ENCODE data around the gene MYLK.
"Not testable (repeated sequence)": the region's sequence is repeated elsewhere in the genome, so short reads cannot be mapped to it uniquely, and the experiment has no call there.

Gene MYLK

DNA sequence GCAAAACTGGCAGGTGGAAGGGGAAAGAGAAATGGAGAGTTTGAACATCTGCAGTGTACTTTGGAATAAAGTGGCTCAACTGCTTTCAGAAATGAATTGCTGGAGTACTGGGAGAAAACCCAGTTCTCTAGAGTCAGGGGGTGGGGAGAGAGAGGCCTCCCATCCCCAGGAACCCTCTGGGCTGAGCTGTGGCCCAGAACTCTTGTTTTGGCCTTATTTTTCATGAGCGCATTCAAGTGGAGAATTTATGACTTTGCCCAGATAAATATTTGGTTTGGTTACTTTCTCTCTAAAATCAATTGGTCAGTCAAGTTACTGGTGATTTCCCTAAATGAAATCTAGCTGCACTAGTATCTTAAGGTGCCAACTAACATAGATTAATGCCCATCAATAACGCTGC is 270.6 kb downstream of the MYLK start:
- DNase-seq, result no peak

DNA sequence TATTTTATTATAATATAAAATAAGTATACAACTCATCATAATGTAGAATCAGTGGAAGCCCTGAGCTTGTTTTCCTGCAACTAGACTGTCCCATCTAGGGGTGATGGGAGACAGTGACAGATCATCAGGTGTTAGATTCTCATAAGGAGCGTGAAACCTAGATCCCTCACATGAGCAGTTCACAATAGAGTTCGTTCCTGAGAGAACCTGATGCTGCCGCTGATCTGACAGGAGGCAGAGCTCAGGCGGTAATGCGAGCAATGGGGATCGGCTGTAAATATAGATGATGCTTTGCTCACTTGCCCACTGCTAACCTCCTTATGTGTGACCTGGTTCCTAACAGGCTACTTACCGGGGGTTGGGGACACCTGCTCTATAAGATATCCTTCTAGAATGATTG is 272.5 kb downstream of the MYLK start:
- not testable (repeated sequence) for DNase-seq

DNA sequence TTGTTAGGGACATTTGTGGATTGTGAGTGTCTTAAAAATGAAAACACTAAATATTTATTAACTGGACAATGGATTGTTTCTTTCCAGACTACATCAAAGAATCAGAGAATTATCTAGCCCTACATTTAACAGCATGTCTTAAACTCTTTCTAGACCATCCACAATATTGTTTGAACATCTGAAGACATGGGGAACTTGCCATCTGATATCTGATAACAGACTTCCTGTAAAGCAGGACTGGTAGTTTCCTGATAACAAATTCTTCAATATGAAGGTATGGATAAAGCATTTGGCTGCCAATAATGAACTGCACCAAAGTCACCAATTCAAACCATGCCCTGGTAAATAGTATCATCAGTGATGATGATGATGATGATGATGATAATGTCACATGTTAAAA is 273.1 kb downstream of the MYLK start:
- DNase-seq, result no peak

DNA sequence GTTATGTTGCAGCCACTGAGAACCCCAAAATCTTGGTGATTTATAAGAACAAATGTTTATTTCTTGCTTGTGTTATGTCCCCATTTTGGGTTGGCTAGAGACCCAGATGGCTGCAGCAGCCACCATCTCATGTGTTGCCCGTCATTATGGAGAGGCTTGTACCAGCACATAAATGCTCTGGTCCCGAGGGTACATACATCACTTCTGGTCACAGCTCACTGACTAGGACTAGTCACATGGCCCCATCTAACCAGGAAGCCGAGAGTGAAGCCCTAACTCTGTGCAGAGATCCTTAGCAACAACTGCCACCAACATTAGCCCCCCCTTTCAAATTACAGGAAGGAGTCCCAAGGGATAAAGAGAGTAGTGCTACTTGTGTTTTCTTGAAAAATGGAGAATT is 273.8 kb downstream of the MYLK start:
- DNase-seq, result no peak

DNA sequence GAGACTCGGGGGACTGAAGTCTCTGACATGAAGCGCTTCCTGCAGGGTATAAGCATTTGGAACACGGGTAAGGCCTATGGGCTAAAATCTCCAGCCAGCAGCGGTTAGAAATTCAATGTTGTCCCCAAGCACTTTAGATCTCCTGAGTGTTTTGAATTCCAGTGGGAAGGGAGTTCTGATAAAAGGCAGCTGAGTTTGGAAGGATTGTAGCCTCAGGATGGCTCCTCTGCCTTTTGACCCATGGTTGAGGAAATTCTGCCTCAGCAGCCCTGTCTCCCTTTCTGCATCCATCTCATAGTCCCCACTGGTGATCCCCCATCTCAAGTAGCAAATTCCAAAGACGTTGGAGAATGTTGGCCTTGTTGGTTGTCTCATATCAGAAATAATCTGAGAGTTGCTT is 275.1 kb downstream of the MYLK start:
- no peak for DNase-seq

DNA sequence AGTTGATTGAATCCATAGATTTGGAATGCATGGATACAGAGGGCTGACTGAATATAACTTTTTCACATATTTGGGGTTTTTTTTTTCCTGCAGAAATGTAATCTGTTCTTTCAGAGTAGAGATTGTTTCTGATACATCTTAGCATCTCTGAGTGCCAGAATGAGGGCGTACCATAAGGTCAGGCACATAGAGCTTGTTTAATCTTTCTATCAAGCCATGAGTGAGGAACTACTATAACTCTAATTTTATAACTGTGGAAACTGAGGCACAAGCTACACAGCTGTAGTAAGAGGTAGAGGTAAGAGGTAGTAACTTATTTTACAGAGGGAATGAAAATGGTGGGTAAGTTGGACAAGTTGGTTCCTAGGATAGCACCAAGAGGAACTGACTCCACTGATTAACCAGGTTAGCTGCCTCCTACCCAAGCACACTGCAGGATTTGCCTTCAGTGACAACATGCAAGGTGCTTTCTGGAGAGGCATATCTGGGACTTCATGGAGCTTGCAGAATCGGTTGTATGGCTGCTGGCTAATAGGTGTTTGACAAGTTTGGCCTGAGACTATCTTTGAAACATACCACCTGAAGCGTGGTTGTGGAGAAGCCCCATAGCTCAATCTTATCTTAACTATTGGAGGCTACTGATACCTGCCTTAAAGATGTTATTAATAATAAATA is 275.7 kb downstream of the MYLK start:
- DNase-seq, result no peak

DNA sequence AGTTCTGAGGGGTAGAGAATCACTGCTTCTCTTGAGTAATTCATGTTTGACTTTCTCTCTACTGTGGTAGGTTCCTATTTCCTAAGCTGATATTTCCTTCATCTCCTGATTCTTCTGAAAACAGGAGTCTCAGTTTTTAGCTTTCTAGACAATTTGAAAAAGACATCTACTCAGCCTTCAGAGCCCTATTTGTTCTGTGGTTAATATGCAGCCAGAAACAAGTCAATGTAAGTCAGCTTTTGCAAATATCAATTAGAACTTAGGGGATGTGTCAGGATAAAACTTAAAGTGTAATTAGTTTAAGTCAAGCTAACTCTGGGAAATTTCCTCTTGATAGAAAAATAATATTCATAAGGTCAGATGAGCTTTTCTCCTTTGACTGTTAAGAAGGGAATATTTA is 277.6 kb downstream of the MYLK start:
- DNase-seq, result no peak

DNA sequence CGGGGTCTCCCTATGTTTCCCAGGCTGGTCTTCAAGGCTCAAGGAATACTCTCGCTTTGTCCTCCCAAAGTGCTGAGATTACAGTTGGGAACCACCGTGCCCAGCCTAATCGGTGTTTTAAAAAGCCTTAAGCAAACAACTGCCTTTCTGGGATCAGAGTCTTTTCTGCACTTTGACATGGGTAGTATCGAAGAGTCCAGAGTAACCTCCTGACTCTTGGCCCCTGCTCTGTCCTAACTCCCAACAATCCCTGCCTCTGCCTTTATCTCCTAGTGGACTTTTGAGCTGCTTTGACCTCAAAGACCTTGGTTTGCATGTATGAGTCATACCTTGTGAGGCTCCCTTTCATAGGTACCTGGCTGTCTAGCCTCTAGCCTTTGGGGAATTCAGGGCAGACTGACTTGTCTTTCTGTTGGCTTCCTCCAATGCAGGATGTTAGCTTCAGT is 278.3 kb downstream of the MYLK start:
- DNase-seq, result no peak

DNA sequence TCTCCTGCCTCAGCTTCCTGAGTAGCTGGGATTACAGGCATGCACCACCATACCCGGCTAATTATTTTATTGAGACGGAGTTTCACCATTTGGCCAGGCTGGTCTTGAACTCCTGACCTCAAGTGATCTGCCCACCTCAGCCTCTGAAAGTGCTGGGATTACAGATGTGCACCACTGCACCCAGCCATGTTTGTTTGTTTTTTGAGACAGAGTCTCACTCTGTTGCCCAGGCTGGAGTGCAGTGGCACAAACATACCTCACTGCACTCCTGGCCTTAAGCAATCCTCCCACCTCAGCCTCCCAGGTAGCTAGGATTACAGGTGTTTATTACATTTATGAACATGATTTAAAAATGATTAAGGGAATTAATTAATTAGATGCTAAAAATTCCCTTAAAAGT is 281.0 kb downstream of the MYLK start:
- not testable (repeated sequence) for DNase-seq

DNA sequence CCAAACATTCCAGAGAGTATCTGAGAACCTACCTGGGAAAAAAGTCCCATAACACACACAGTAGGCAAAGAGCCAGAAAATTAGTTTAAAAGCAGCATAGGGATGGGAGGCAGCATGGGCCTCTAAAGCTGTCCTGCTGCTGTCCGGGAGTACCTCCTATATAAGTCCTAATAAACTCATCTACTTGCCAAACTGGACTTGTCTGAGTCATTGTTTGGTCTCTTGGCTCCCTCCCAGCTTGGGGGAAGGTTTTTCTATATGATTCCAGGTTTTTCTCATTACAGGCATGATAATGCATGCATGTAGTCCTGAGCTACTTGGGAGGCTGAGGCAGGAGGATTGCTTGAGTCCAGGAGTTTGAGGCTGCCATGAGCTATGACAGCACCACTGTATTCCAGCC is 281.8 kb downstream of the MYLK start:
- DNase-seq, result no peak

DNA sequence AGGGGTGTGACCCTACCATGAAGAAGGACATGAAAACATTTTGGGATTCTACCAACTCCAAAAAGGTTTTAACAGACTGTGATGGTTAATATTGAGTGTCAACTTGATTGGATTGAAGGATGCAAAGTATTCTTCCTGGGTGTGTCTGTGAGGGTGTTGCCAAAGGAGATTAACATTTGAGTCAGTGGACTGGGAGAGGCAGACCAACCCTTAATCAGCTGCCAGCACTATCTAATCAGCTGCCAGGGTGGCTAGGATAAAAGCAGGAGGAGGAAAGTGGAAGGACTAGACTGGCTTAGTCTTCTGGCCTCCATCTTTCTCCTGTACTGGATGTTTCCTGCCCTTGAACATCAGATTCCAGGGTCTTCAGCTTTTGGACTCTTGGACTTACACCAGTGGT is 283.3 kb downstream of the MYLK start:
- DNase-seq, result not testable (repeated sequence)

DNA sequence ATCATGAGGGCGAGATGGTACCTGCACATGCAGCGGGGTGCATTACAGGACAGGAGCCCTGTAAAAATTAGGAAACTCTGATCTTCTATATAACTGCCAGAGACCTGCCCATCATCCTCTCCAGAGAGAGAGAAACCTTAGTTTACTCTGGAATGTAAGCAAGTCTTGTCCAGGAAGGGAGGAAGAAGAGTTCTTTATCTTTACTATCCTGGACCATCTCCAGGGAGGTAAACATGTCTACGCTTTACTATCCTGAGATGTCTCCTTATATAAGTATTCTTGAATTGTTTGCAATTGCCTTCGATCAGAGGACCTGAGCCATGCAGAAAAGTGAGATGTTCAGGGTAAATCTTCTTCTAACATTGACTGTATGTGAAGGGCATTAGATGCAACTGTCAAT is 286.6 kb downstream of the MYLK start:
- no peak for DNase-seq

DNA sequence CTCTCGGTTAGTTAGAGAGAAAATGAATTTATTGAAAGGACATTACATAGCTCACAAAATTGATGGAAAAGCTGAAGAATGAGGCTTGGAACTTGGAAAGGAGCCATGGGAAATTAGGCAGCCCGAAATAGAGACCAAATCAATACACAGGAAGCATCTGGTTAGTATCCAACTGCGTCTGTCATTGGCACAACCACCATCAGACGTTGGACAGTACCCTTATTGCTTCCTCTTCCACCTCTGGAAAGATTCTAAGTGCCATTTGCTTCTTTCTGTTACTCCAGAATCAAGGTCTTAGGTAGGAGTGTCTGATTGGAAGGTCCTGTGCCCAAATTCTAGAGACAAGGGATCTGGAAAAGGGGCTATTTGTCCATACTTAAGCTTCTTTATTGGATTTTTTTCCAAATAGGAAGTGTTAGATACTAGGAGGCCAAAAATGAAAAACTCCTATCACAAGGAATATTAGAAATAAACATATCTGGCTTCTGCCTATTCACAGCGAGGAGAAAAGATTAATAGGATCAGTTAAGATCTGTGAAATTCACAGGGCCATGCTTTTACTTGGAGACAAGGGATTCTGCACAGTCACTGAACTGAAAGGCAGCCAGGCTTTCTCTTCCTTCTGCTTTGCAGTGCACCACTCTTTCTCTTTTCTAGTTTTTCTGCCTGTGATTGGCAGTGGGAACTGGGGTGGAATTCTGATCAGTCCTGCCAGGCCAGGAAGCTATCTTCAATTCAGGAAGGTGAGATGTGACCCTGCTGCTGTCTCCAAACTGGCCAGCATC is 288.5 kb downstream of the MYLK start:
- no peak for DNase-seq

DNA sequence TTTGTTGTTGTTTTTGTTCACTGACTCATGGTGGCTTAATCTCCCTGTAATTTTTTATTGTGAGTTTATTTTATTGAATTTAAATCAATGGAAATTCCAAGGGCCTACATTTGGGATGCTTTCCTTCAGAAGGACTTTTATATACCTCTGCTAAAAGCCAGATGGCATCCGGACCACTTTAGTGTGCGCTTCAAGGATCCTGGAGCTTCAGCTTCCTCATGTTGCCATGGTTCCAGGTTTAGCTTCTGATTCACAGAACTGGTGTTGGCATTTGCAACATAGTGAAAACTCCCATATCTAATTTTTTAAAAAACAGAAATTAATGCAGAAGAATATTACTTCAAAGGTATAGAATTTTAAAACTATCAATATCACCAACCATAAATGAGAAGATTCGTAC is 290.8 kb downstream of the MYLK start:
- DNase-seq, result no peak

DNA sequence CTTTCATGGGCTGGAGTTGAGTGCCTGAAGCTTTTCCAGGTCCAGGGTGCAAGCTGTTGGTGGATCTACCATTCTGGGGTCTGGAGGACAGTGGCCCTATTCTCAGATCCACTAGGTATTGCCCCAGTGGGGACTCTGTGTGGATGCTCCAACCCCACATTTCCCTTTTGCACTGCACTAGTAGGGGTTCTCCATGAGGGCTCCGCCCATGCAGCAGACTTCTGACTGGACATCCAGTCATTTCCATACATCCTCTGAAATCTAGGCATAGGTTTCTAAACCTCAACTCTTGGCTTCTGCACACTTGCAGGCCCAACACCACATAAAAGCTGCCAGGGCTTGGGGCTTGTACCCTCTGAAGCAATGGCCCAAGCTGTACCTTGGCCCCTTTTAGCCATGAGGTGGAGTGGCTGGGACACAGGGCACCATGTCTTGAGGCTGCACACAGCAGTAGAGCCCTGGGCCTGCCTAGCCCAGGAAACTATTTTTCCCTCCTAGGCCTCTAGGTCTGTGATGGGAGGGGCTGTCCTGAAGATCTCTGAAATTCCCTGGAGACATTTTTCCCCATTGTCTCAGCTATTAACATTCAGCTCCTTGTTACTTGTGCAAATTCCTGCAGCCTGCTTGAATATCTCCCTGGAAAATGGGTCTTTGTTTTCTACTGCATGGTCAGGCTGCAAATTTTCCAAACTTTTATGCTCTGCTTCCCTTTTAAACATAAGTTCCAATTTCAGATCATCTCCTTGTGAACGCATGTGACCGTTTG is 293.3 kb downstream of the MYLK start:
- no peak for DNase-seq

DNA sequence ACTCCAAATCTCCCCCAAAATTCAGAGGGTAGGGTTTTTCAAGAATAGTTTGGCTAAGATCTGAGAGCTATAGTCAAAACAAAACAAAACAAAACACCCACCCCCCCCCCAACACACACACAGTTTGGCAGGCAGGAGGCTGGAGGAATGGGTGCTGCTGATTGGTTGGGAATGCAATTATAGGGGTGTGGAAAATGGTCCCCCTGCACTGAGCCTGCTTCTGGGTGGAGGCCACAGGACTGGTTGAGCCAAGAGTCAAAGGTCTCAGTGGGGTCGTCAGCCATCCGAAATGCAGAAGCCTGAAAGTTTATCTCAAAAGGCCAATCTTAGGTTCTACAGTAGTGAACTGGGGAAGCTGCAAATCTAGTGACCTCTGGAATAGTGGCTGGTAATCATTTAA is 296.7 kb downstream of the MYLK start:
- DNase-seq, result no peak

DNA sequence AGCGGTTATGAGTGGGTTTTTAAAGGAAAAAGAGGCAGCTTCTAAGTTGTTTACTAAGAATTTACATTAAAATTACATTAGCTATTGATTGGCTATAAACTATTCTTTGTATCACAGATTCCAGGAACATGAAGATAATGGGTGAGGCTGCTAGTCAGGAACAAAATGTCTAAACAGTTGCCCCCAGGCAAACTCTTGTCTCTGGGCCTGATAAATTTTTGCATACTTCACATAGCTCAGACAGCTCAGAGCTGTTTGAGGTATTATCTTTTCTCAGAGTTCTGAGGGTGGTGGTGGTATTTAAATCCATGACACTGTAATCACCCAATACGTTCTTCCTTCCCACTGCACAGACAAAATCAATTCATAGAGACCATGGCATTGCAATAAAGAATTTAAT is 297.2 kb downstream of the MYLK start:
- no peak for DNase-seq

DNA sequence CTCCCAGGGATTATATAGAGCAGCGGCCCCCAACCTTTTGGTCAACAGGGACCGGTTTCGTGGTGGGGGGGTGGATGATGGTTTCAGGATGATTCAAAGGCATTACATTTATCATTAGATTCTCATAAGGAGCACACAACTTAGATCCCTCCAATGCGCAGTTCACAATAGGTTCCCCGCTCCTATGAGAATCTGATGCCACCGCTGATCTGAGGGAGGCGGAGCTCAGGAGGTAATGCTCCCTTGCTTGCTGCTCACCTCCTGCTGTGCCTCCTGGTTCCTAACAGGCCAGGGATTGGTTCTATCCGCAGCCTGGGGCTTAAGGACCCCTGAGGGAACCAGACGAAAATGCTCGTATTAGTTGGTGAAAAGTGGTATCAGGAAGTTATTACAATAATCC is 298.0 kb downstream of the MYLK start:
- no peak for DNase-seq

DNA sequence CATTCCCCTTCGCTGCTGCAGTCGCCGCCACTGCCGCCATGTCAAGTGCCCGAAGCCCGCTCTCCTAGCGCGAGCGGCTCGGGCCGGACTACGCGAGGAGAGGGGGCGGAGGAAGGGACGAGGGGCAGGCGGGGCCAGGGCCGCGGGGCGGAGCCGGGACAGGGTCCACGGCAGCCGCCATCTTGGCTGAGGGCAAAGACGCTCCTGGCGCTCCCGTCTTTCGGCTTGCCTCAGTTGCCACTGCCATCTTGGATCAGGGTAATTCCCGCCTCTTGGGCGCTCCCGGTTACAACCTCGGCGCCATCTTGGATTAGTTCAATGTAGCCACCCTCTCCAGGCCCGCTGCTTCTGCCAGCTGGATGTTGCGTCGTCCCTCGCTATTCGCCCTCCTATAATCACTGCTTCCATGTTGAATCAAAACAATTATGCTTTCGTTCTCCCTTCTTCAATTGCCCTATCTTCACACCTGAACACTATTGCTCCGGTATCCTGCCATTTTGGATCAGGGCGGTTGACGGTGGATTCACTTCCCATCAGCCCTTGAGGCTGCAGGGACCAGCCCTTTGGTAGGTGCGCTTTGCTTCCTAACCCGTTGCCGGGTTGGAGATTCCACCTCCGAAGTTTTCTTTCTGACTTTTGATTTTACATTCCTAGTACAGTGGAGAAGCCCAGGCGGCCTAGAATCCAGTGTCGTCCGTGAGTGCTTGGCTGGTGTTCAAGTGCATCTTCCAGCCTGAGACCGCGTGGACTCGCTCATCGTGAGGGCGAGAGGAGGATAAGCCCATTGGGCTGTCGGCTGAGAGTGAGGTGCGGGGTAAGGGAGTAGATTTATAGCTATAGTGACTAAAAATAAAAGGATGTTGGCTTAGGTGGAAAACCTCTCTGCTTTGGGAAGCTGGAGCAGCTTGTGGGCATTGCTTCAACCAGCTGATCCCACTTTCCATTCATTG is 298.9 kb downstream of the MYLK start, which contains the start of gene HACD2:
Gene HACD2, minus strand, starts transcription at position 66 of the 950 bp plus-strand sequence. Its CDS starts 26 bp downstream, at position 40.
- DNase-seq, result peak; percentile 91

DNA sequence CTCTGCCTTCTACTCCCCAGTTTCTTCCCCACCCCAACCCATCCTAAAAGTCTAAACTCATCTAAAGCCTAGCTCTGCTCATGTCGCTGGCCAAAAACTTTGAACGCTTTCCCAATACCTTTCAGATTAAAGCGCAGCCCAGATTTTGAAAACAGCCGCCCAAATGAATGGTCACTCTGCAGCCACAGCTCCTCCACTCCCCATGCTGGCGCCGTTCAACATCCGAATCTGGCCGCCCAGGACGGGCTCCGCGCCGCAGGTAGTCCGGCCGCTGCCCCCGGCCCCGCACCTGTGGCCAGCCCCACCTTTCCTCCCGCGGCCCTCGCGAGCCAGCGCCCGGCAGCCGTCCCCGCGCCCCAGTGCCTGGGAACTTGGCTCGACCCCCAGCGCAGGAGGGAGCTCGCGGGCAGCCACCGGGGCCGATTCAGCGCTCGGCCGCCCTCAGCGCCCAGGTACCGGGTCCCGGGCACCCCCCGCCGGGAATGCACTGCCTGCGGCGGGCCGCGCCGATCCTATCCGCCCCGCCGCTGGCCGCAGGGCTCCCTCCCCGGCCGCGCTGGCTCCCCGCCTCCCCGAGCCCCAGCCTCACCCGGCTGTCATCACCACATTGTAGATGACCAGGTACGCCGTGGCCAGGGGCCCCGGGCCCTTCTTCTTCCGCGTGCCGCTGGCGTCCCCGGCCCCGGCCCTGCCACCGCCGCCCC is 299.7 kb downstream of the MYLK start:
- peak; percentile 40 for DNase-seq

DNA sequence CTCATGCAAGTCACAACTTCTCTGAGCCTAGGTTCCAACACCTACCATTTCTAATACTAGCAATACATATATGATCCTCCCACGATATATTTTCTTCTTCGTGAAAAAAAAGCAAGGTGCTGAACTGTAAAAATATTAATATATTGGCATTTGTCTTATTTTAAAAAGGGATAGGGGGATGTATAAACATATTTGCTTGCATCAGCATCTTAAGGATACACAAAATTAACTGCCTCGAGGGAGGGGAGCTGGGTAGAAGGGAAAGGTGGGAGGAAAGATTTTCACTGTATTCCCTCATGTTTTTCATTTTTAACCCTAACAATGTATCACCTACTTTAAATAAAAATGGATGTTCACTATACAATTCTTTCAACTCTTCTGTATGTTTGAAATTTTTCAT is 300.6 kb downstream of the MYLK start:
- no peak for DNase-seq

DNA sequence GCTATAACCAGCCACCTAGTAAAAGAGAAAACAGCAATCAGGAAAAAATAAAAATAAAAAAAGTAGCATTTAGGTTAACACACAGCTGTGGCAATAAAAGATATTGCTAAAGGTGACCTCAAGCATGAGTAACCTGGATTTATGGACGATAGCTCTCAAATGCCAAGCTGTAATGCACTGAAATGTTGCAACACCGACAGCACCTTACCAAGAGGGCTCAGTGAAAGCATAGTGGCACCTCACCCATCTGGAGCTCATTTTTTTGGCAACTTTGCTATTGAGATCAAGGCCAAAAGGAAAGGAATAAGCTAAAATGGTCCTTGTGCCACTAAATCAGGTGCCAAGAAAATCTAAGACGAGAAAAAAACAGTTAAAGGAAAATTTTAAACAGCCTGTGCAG is 301.8 kb downstream of the MYLK start:
- no peak for DNase-seq
